Neural crest cell (in vitro differentiated cells): ENCODE measurements around the gene SPSB3. TPM values are rescaled to one million over a fixed set of nuclear protein-coding genes. Genes with fewer than 3 reads are reported as not detected.

Source experiments
- DNase-seq: peaks from one replicate; pipeline ENCODE4 v3.0.0; 2021; ENCODE audit warnings: low read depth, mixed read lengths, low spot score
- H3K27ac Mint-ChIP-seq: one replicate; pipeline ENCODE4 v1.8.0; 2021; ENCODE audit warnings: mild to moderate bottlenecking, mixed read lengths; ENCODE audit not compliant: unreplicated experiment
- H3K27me3 Mint-ChIP-seq: 2 replicates; pipeline ENCODE4 v1.8.0; 2021; ENCODE audit warnings: low read depth, mild to moderate bottlenecking, mixed read lengths
- H3K36me3 Mint-ChIP-seq: 2 replicates; pipeline ENCODE4 v1.8.0; 2021; ENCODE audit warnings: low read depth, mild to moderate bottlenecking, mixed read lengths
- H3K4me1 Mint-ChIP-seq: 2 replicates; pipeline ENCODE4 v1.8.0; 2021; ENCODE audit warnings: mixed read lengths
- H3K4me3 Mint-ChIP-seq: one replicate; pipeline ENCODE4 v1.8.0; 2021; ENCODE audit warnings: mild to moderate bottlenecking, mixed read lengths
- H3K9me3 Mint-ChIP-seq: 2 replicates; pipeline ENCODE4 v1.8.0; 2021; ENCODE audit warnings: mixed read lengths
- total RNA-seq: library from RNA; stranded (reverse); gene quantifications from 2 replicates; pipeline ENCODE4 v1.2.1, GENCODE V29; 2021
- TF ChIP-seq, protein P1 (sequence below): fragments of 200-600 bp; sonication (generic); conservative IDR thresholded peaks from 2 replicates; pipeline ENCODE4 v1.5.0; 2021; ENCODE audit warnings: antibody characterized with exemption, mild to moderate bottlenecking

SPSB3 gene
- total RNA-seq, 1 donor from 2014 or later: 23.8 TPM

DNA sequence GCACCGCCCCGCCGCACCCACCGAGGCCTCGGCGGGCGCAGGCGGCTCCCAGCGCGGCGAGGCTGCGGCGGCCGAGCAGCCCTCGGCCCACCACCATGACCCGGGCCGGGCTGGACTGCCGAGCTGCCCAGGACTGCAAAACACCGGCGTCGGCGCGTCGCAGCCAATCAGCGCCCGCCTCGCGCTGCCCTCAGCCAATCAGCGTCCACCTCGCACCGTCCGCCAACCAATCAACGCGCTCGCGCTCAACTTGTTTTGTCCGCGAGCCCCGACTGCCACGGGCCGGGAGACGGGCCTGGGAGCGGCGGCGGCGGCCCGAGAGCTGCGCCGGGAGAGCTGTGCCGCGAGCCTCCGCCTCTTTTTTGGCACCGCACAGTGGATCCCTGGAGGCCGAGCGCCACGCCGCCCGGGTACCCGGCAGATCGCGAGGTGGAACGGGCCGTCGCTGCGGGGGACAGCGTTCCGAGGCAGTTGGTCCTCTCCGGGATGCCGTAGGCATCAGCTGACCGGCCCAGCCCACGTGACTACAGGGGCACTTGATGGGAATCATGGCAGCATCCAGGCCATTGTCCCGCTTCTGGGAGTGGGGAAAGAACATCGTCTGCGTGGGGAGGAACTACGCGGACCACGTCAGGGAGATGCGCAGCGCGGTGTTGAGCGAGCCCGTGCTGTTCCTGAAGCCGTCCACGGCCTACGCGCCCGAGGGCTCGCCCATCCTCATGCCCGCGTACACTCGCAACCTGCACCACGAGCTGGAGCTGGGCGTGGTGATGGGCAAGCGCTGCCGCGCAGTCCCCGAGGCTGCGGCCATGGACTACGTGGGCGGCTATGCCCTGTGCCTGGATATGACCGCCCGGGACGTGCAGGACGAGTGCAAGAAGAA, 44.6 kb upstream of the SPSB3 start, which contains the start of the genes FAHD1 and HAGH:
TSS of gene FAHD1 (plus strand) at position 516 of the 883 bp plus-strand sequence. CDS start at position 549, 33 bp downstream.
TSS of gene HAGH (minus strand) at position 135 of the 883 bp plus-strand sequence. CDS start at position 97, 38 bp downstream.
- TF ChIP-seq, protein P1, sequence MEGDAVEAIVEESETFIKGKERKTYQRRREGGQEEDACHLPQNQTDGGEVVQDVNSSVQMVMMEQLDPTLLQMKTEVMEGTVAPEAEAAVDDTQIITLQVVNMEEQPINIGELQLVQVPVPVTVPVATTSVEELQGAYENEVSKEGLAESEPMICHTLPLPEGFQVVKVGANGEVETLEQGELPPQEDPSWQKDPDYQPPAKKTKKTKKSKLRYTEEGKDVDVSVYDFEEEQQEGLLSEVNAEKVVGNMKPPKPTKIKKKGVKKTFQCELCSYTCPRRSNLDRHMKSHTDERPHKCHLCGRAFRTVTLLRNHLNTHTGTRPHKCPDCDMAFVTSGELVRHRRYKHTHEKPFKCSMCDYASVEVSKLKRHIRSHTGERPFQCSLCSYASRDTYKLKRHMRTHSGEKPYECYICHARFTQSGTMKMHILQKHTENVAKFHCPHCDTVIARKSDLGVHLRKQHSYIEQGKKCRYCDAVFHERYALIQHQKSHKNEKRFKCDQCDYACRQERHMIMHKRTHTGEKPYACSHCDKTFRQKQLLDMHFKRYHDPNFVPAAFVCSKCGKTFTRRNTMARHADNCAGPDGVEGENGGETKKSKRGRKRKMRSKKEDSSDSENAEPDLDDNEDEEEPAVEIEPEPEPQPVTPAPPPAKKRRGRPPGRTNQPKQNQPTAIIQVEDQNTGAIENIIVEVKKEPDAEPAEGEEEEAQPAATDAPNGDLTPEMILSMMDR: no peak
- Mint-ChIP-seq H3K4me1 (peaks cover 37% of the 10 kb centered on the region), H3K36me3 (peaks cover 3% of the 10 kb centered on the region), H3K27me3 (no peaks in the 10 kb centered on the region), H3K27ac (peak within 1 kb of the TSS; percentile 97), H3K4me3 (peak within 1 kb of the TSS; percentile 96), H3K9me3 (no peaks in the 10 kb centered on the region)
- DNase-seq: peak; percentile 94

- peak overlapping the region; percentile 80 for H3K4me3 Mint-ChIP-seq
Measured at GRCh38 chr16:1825864-1826690, 43.7 kb upstream of the SPSB3 start.

DNA sequence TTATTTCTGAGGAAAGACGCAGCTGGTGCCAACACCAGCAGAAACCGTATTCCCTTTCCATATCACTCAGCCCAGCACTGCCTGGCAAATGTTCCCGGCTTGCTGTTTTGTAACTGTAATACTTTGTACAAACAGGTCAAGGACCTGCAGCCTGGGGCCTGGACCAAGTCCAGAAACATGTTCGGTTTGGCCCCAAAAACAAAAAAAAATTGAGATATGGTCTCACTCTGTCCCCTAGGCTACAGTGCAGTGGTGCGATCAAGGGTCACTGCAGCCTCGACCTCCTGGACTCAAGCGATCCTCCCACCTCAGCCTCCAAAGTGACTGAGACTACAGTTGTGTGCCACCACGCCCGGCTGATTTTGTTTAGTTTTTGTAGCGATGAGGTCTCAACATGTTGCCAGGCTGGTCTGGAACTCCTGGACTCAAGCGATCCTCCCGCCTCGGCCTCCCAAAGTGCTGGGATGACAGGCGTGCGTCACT, 43.1 kb upstream of the SPSB3 start:
- H3K36me3 Mint-ChIP-seq: peaks cover 3% of the 10 kb centered on the region
- no peak for DNase-seq
- no peaks in the 10 kb centered on the region for H3K27me3 Mint-ChIP-seq
- H3K4me3 Mint-ChIP-seq: peak overlapping the region; percentile 80
- peaks cover 37% of the 10 kb centered on the region for H3K4me1 Mint-ChIP-seq
- TF ChIP-seq, protein P1: no peak
- no peaks in the 10 kb centered on the region for H3K9me3 Mint-ChIP-seq
- H3K27ac Mint-ChIP-seq: no peak overlapping the region

More at GRCh38 chr16:1825864-1826690, 43.7 kb upstream of the SPSB3 start:
- peaks cover 37% of the 10 kb centered on the region for H3K4me1 Mint-ChIP-seq
- peak; percentile 21 for DNase-seq
- H3K9me3 Mint-ChIP-seq: no peaks in the 10 kb centered on the region
- peaks cover 3% of the 10 kb centered on the region for H3K36me3 Mint-ChIP-seq
- TF ChIP-seq, protein P1: no peak
- H3K27me3 Mint-ChIP-seq: no peaks in the 10 kb centered on the region
- no peak overlapping the region for H3K27ac Mint-ChIP-seq

GRCh38 chr16:1823821-1824220, 41.5 kb upstream of the SPSB3 start:
- Mint-ChIP-seq H3K4me1 (peaks cover 32% of the 10 kb centered on the region), H3K27ac (no peak overlapping the region), H3K4me3 (peak overlapping the region; percentile 85), H3K9me3 (no peaks in the 10 kb centered on the region), H3K27me3 (no peaks in the 10 kb centered on the region), H3K36me3 (no peaks in the 10 kb centered on the region)
- TF ChIP-seq, protein P1: no peak
- DNase-seq: no peak

DNA sequence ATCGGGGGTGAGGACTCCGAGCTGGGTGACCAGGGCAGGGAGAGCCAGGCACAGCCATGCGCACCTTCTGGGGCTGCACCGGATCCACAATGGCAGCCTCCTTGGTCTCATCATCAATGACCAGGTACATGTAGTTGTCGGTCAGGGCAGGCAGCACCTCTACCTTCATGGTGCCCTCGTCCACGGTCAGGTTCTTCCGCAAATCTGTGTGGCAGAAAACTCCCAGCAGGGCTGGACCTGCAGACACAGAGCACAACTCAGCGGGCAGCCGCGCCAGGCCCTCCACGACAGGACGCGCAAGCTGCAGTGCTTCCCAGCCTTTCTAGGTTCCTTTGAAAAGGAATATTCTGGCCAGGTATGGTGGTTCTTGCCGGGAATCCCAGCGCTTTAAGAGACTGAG, 40.4 kb upstream of the SPSB3 start:
- Mint-ChIP-seq H3K4me1 (peaks cover 23% of the 10 kb centered on the region), H3K27me3 (no peaks in the 10 kb centered on the region), H3K36me3 (no peaks in the 10 kb centered on the region), H3K4me3 (no peak overlapping the region), H3K9me3 (no peaks in the 10 kb centered on the region), H3K27ac (no peak overlapping the region)
- TF ChIP-seq, protein P1: no peak
- no peak for DNase-seq
